Measurements from ENCODE around the gene GC.
A peak's percentile ranks its signal among the peaks of the same experiment; 100 is the strongest.
"Not testable (repeated sequence)": the region's sequence is repeated elsewhere in the genome, so short reads cannot be mapped to it uniquely, and the experiment has no call there.

Gene GC

DNA sequence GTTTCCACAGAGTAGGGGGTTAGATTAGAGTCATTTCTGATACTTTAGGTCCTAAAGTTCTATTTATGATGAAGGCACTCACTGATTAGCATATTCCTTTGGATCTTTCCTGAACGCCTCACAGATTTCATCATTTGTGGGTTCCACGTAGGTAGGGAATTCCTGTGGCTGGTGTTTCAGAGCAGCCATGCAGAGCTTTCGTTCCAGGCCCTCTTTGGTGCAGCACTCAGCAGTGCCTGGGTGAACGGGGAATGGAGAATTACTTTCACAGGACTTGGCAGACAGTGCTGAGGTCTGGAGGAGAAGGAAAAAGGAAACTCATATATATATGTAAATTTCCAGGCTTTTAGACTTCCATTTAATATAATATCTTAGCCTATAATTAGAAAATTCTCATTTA is 18.5 kb downstream of the GC start:
- DNase-seq = no peak

DNA sequence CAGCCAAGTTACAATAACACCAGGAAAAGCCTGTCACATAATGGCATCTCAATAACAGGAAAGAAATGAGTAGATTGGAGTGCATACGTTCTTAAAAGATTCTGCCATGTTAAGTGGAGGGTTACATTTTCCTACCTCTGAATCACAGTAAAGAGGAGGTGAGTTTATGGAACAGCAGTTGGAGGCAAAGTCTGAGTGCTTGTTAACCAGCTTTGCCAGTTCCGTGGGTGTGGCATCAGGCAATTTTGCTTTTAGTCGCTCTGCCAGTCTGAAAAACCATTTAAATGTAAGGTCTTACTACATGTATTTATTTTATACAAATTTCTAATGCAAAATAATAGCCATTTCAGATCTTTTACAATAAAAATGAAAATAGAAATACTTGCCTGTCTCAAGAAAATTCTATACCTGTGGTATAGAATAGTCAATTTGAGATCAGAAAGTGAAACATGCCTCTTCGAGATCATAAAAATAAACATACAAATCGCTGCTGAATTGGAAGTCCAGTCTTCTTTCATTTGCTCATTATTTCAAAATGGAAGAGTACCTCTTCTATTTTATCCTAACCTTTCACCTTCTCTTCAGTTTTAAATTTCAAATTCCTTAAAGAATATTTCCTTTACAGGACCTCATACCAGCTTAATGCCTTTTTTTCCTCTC is 31.4 kb downstream of the GC start:
- no peak for DNase-seq

DNA sequence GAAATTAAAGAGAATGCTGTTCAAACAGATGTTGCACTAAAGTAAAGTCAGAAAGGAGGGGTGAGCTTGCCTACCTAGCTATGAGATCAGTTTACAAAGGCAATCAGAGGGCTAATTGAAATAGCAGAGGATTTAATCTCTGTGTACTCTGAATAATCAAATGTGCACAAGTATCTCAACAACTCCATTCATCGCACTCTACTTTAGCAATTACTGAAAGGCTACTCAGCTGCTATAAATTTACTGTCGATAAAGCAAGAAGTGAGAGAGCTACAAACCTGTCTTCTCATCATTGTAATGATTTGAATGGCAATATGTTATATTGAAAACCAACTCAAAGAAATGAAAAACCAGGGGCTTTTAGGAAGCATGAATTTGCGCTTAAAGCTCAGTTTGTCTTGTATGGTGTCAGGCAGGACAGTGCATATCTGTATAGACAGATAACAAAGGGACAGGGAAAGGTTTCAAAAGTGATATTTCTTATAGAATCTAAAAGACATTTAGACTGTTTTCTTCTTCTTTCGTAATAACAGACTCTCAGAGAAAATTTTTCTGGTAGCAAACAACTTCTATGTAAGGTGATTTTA is 34.8 kb downstream of the GC start:
- no peak for DNase-seq

DNA sequence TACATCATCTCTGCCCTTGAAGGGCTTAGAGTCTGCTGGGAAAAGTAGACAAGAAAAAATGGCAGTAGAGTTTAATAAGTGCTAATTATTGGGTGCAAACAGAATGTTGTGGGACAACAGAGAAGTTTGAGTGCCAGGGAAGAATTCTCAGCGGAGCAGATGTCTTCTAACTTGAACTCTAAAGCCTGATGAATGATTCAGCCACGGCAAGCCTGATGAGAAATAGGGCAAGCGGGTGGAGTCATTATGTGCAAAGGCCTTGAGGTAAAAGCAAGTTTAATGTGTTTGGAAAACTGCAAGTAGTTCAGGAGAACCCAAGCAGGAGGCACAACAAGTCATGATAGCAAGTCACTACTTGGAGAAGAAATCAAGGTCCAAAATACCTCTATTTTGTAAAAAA is 37.5 kb downstream of the GC start:
- DNase-seq = no peak

DNA sequence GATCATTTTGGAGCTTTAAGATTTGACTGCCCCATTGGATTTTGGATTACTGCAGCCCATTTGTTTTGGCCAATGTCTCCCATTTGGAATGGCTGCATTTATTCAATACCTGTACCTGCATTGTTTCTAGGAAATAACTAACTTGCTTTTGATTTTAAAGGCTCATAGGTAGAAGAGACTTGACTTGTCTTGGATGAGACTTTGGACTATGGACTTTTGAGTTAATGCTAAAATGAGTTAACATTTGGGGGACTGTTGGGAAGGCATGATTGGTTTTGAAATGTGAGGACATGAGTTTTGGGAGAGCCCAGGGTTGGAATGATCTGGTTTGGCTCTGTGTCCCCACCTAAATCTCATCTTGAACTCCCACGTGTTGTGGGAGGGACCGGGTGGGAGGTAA is 45.1 kb downstream of the GC start:
- not testable (repeated sequence) for DNase-seq

DNA sequence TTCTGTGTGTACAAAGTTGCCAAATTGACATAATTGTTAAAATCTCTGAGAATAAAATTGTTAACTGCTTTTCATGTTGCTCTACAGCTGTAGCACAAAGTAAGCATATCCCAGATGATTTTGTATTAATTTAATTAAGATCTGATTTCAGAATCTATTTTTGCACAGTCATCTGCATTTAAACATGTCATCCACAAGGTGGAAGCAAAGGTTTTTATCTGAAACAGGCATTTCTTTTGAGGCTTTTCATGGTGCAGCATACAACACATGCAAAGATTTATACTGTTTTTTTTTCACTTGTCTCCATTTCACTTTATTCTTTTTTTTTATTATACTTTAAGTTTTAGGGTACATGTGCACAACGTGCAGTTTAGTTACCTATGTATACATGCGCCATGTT is 51.2 kb downstream of the GC start:
- peak; percentile 14 for DNase-seq

DNA sequence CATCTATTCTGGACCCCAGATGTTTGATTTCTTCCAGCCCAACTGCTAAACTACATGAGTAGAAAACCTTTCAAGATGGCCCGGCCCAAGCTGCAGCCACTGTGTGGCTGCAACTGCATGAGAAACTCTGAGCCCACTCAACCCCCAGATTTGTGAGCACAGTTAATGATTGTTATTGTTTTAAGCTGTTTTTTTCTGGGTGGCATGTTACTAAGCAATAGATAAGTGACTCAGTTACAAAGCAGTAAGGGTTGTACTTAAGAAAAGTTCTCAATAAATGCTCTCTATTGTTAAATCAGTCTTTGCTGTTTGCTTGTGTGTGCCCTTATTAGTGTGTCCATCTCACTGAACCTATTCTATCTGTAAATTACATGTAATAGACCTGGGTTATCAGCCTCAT is 51.8 kb downstream of the GC start:
- no peak for DNase-seq

DNA sequence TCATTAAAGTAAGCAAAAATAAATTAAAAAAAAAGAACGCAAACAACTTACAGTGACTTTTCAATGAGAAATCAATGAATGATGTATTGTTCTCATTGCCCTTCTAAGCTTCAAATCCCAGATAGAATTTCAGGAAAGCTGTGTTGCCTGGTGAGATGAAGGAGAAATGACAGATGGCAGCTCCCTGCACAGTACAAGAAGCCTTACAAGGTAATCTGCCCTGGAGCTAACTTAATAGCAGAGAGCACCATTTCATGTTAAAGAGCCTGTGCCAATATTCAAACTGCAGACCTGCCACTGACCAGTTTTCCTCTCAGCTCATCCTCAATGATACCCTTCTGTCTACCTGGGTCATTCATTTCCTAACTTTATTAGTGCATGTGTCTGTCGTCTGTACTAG is 54.0 kb downstream of the GC start:
- no peak for DNase-seq

DNA sequence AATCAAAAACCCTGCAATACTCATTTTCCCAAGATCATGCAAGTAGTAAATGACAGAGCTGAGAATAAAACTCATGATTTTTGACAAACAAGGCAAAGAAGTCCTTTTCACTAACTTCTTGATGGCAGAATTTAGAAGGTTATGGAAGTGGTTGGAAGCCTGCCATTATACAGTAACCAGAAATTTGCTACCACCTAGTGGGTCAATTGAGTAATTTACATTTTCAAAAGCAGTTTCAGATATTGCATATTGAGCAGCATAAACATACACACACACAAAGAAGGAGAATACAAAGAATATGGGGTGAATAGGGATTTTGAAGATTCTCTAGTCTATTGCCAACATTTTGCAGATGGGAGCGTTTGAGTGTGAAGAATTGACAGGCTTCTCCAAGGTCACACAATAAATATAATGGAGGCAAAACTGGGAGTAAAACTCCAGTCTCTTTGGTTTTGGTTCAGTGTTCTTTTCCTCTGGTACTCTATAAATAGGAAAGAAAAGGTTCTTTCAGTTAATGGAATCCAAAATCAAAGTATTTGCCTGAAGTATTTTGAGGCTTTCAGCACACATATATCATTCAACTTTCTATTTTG is 70.2 kb downstream of the GC start:
- peak; percentile 37 for DNase-seq

DNA sequence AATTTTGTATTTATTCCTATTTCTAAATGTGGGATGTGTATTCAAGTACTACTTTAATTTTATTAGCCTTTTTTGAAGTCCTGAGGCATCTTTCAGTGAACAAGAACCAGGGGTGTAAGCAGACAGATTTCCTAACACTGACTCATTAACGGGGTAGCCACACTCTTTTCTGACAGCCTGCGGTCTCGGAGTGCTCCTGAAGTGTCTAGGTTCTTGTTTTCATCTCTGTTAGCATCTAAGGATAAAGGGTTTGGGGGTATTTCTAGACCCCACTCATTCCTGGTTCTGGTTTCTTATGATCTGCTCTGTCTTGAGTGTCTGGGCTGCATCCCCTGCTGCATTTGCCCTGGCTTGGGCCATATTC is 71.9 kb downstream of the GC start:
- no peak for DNase-seq

DNA sequence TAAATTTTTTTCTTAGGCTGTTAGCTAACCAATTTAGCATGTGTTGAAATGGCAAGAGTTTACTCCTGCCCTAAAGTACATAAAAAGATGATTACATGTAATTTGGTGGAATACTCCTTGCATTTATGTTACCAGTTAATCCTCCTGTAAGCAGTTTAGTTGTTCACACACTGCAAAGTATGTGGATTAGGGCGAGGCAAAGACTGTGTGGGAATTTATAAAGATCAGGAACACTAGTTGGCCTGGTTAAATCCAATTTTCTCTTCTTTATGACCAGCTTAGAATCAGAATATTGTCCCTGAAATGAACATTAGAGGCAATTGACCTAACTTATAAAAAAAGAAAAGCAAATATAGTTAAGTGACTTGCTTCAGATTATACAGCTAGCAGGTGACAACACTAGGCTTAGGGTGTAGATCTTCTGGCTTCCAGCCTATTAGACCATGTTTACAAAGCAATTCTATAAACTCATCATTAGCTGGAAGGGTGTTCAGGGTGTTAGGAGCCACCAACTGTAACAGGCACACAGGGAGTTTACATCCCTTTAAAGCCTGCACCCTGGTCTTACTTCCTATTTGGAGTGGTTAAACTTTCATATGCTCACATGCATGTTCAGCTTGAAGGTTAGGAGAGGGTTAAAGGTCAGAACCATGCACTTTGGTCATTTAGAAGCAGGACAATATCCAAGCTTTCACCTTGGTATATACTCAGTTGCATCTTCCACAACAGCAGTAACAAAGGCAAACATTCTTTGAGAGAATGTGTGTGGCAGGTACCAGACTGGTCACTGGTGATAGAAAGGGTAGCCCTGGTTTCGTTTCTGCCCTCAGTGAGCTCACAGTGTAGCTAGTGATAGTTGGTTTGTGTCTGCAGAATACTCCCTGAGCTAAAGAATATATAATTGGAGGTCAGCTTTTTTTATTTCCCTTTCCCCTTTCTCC is 72.6 kb downstream of the GC start:
- peak; percentile 34 for DNase-seq

DNA sequence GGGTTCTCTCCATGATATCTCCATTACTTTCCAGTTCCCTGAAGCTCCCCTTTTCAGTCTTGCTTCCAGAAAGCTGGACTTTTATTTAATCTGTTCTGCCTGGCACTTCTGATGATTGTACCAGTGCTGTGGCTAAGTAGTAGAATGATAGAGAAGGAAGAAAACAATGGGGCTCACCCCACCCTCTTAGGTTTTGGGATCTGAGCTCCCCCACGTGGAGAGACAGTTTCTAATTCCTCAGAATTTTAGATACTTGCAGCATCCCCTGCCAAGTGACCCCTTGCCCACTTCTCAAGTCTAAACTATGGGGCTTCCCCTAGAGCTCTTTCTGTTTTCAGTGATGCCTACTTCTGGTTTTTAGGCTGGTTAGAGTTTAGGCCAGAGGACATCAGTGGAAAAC is 73.9 kb downstream of the GC start:
- no peak for DNase-seq

DNA sequence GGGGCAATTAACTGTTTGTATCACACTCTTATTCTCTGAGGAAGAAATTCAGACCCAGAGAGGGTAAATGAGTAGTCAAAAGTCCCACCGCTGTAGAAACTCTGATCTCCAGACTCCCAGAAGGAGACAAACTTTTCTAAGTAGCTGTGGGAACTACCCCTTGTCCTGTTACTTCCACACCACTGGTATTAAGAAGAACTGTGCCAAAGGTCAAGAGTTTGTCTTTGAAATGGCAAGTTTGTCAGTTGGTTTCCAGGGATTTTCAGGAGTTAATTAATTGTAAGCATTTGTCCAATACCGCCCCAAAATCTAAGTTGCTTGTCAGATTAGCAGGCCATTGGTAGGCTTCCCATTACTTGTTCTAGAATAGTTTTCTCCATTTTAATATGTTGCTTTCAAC is 85.7 kb downstream of the GC start:
- no peak for DNase-seq

DNA sequence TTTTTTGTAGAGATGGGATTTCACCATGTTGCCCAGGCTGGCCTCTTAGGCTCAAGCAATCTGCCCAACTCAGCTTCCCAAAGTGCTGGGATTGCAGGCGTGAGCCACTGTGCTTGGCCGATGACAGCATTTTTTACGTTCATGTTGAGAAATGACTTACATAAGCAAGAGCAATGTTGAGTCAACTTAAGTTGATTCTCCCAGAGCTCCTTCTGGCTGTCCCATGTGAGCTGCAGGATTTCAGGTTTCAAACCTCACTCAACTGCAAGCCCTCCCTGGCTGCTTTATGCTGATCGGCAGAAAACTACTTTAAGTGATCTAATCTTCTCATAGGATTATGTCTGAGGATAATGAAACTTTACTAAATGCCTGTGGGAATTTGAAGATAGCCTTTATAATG is 86.8 kb downstream of the GC start:
- no peak for DNase-seq

DNA sequence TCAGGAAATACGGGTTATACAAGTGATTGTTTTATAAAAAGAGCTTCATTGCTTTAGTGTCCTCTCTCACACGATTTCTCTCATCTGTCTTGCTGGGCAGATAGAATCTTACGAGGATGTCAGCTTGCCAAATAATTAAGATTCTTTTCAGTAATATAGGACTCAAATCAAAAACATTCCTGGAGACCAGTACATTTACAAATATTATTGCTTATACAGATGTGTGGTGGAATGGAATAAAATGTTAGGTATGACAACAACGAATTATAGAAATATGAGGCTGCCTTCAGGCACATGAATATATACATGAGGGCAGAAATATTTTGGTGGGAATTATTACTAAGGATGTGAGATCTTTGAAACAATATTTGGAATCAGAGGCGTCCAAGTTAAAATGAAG is 88.9 kb downstream of the GC start:
- no peak for DNase-seq

DNA sequence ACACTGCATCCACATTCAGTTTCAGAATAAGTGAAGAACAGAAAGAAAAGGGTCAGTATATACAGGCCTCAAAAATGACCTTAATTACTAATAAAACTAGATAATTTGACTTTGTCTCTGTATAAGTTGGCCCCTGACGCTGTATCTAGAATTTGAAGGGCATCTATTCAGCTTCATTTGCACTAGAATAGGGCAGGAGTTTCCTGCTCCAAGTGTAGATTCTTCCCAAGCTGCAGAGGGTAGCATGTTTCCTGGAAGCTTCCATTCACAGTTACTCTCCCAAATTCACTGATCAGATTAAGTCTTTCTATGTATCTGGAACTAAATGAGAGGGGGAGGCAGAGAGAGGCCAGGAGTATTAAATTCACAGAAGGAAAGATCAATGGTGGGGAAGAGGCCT is 90.9 kb downstream of the GC start:
- DNase-seq = no peak

DNA sequence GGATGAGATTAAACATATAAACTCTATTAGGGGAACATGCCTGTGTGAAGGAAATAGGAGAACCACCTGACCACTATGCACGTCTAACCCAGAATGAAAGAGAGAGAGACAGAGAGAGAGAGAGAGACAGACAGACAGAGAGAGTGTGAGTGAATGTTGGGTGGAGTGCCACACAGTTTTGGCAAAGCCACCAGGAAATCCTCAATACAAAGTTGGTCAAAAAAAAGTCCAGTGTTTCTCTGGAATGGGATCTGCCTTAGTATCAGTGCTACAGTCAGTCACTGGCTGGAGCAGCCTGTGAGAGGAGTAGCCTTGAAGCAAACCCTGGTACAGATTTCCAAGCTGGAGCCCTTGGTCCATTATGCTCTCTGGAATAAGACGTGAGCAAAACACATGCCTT is 91.7 kb downstream of the GC start:
- DNase-seq = peak; percentile 9
